Gastroesophageal sphincter (tissue), 4 donors: Measurements from ENCODE around the gene CHRNB2. TPM values are rescaled to one million over a fixed set of nuclear protein-coding genes. Genes with fewer than 3 reads are reported as not detected.

ENCODE experiments used
- ATAC-seq: fragments of 150-250 bp; one replicate; pipeline ENCODE4 v1.9.1; 2016; ENCODE audit warnings: mild to moderate bottlenecking, moderate library complexity
- H3K27ac ChIP-seq, 4 donors: fragments of 200-600 bp; sonication (generic) in 3 of 4; 1 replicate in 3 of 4; 2 replicates in 1 of 4; pipeline ENCODE4 v1.5.1; 2016 to 2019
- H3K27me3 ChIP-seq: fragments of 200-600 bp; sonication (generic); one replicate; pipeline ENCODE4 v1.5.1; 2019
- H3K36me3 ChIP-seq, 2 donors: fragments of 200-600 bp; sonication (generic); one replicate each; pipeline ENCODE4 v1.5.1; 2019; ENCODE audit warnings: control low read depth in 1 of 2
- H3K4me1 ChIP-seq, 3 donors: fragments of 200-600 bp; sonication (generic); 1 replicate in 2 of 3; 2 replicates in 1 of 3; pipeline ENCODE4 v1.5.1; 2016 to 2019; ENCODE audit warnings: control low read depth in 2 of 3
- H3K4me3 ChIP-seq, 2 donors: fragments of 200-600 bp; sonication (generic); one replicate each; pipeline ENCODE4 v1.5.1; 2019; ENCODE audit warnings: mild to moderate bottlenecking in 1 of 2, moderate library complexity in 1 of 2
- H3K9me3 ChIP-seq, 3 donors: fragments of 200-600 bp; sonication (generic); one replicate each; pipeline ENCODE4 v1.5.1; 2017 to 2019; ENCODE audit warnings: control low read depth in 2 of 3
- CTCF ChIP-seq, 4 experiments: fragments of 200-600 bp in 2 of 4; fragments of 450-650 bp in 2 of 4; sonication (generic) in 1 of 4; IDR thresholded peaks; one replicate each; pipeline ENCODE4 v1.5.1; 2017 to 2019; ENCODE audit warnings: antibody characterized with exemption in 4 of 4, mild to moderate bottlenecking in 2 of 4, moderate library complexity in 2 of 4
- EP300 ChIP-seq: sonication (generic); formaldehyde crosslinking; IDR thresholded peaks from one replicate; pipeline ENCODE4 v1.6.1; 2017; ENCODE audit warnings: antibody characterized with exemption, mild to moderate bottlenecking
- POLR2A ChIP-seq, 2 donors: fragments of 450-650 bp; IDR thresholded peaks; one replicate each; pipeline ENCODE4 v1.6.1; 2017; ENCODE audit warnings: antibody characterized with exemption in 2 of 2, mild to moderate bottlenecking in 2 of 2, moderate library complexity in 1 of 2
- POLR2AphosphoS5 ChIP-seq: sonication (generic); formaldehyde crosslinking; IDR thresholded peaks from one replicate; pipeline ENCODE4 v1.6.1; 2017; ENCODE audit warnings: antibody characterized with exemption
- WGBS, 2 donors: methylation state at CpG; one replicate each; pipeline ENCODE4 v1.1.5; 2018; ENCODE audit warnings: low coverage in 1 of 2; 5-methylcytosine and 5-hydroxymethylcytosine counted together
- total RNA-seq, 4 donors: library from RNA; depleted of rRNA; stranded (reverse); fragments of >200 nt; gene quantifications; one replicate each; pipeline ENCODE4 v1.1.0, GENCODE V29; 2016

CHRNB2 gene
- total RNA-seq, 4 donors from 2014 or later = 0.08 to 0.45 (median 0.13) TPM; not detected in 1

DNA sequence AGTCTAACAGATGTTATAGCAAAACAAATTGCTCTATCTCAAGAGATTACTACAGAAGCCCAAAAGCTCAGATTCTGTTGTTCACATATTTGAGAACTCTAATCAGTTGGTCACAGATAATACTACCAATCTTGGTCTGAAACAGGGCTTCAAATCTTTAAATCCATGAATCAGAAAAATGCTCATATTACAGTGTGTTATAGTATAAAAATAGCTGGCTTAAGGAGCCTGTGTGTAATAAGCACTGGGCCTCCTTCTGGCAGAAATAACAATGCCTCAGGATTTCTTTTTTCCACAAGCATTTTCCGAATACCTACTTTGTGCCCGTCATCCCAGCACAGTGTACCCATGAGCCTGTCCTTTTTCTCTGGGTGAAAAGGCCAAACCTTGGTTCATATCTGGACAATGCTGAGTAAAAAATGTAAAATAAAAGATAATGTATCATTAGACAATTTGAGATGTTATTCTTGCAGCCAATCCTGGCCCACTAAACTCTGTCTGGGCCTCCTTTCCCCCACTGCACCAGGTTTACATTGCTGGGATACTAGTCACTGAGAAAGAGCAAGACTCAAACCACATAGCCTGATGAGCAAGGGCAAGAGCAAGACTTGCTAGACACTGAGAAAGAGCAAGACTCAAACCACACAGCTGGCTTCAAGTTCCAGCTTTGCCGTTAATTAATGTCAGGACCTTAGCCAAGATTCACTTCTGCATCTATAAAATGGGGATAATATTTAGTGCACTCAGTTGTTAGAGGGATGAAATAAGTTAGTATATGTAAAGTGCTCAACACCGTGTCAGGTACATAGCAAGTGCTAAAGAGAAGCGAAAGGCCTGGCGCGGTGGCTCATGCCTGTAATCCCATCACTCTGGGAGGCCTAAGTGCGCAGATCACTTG is 57.4 kb downstream of the CHRNB2 start:
- WGBS, 2 donors = 80 to 83% methylated on average over 7 of the region's 8 CpGs
- H3K27ac ChIP-seq = peak overlapping the region in 1 of 4 donors; percentile 4
- H3K4me3 ChIP-seq = no peak overlapping the region
- peaks cover 0 to 51% (median 7%) of the 10 kb centered on the region in 3 donors for H3K4me1 ChIP-seq
- peaks cover 0 to 14% of the 10 kb centered on the region in 2 donors for H3K36me3 ChIP-seq
- TF ChIP-seq POLR2AphosphoS5 (no peak), POLR2A (IDR thresholded peaks at IDR 0.05) (no peak)
- no peaks in the 10 kb centered on the region for H3K27me3 ChIP-seq
- no peak for ATAC-seq
- peaks cover 0 to 5% (median 0%) of the 10 kb centered on the region in 3 donors for H3K9me3 ChIP-seq

DNA sequence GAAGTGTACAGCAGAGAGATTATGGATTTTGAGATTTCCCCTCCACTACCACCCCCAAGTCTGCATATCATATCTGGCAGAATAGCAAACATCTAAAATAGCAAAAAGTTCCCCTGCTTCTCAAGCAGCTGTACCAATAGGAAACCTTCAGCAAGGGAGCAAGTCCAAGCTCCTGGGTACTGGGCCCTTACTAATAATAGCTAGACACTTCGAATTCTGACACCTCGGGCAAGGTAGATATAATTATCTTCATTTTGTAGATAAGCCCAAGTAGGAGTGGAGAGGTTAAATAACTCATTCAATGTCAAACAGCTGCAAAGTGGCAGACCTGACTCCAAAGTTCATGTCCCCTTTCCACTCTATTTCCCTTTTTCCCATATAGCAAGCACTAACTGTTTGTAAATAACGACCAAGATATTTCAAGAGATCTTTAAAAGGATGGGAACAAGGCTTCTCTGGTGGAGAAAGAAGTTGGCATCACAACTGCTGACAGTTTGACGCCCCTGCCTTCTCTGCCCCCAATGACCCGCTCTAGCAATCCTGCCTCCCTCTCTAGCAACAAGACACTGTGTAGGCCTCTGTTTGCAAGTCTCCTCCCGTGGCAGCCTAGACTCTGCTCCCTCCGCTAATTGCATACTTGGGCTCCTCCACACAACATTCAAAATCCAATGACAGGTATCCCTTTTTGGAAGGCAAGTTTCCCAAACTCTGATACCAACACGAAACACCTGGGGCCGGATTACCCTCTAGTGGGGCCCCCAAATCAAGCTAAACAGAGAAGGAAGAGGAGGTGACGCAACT is 59.1 kb downstream of the CHRNB2 start:
- WGBS, 2 donors = 13 to 16% methylated on average over 3 to 8 of the region's 10 CpGs

DNA sequence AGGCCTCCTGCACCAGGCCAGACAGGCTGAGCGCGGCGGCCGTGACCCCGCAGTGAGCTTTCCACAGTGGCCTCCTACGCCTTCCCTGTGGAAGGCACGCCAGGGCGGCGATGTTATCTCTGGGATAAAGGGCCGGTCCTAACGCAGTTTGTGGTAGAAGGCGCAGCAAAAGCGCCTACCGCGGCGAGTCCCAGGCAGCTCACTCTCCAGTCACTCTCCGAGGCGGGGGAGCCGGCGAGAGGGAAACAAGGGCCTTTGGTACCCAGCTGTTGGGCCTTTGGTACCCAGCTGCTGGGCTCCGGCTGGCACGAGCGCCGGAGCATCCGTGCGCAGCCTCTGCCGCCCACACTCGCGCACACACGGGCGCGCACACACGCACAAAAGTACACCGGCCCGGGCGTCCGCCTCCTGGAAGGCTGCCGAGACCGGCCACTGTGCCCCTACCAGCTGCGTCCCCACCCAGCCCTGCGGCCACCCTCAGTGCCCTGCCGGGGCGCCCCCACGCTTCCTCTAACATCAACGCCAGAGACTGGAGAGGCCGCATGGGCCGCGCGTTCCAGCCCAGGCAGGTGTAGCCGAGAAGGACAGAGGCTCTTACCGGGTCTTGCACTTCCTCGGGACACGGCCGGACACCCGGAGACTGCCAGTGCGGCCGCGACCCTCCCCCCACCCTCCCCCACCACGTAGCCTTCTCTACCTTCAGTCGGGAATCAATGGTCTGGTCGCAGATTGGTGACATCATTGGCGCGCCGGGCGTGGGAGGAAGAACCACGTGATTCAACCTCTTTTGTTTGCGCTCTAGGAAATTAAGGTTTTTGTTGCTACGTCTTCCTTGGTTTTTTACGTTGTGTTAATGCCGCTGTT is 59.9 kb downstream of the CHRNB2 start:
- Histone ChIP-seq H3K9me3 (peaks cover 0 to 8% (median 0%) of the 10 kb centered on the region in 3 donors), H3K4me3 (peak overlapping the region; percentile 87 to 94), H3K4me1 (peaks cover 0 to 37% (median 7%) of the 10 kb centered on the region in 3 donors), H3K27me3 (no peaks in the 10 kb centered on the region), H3K27ac (peak overlapping the region; percentile 84 to 98 (median 94)), H3K36me3 (peaks cover 0 to 7% of the 10 kb centered on the region in 2 donors)
- TF ChIP-seq POLR2A (IDR thresholded peaks at IDR 0.05) (no peak), POLR2AphosphoS5 (peak; percentile 33), CTCF (IDR thresholded peaks at IDR 0.05) (peak in 1 of 4 experiments; percentile 55)
- 0% methylated on average over 3 to 5 of the region's 70 CpGs for WGBS, 2 donors
- peak; percentile 83 for ATAC-seq

More for the DNA sequence above, 59.1 kb downstream of the CHRNB2 start:
- Histone ChIP-seq H3K4me1 (peaks cover 0 to 43% (median 7%) of the 10 kb centered on the region in 3 donors), H3K9me3 (peaks cover 0 to 8% (median 0%) of the 10 kb centered on the region in 3 donors), H3K27me3 (no peaks in the 10 kb centered on the region), H3K27ac (peak overlapping the region; percentile 84 to 98 (median 94)), H3K4me3 (peak overlapping the region; percentile 87 to 94), H3K36me3 (peaks cover 0 to 14% of the 10 kb centered on the region in 2 donors)
- peak; percentile 23 for ATAC-seq
- TF ChIP-seq POLR2A (IDR thresholded peaks at IDR 0.05) (no peak), EP300 (no peak), CTCF (IDR thresholded peaks at IDR 0.05) (no peak), POLR2AphosphoS5 (no peak)

- Histone ChIP-seq H3K4me3 (peak overlapping the region; percentile 87 to 94), H3K9me3 (peaks cover 0 to 8% (median 0%) of the 10 kb centered on the region in 3 donors), H3K27ac (peak overlapping the region; percentile 84 to 98 (median 94)), H3K27me3 (no peaks in the 10 kb centered on the region), H3K4me1 (peaks cover 0 to 37% (median 7%) of the 10 kb centered on the region in 3 donors), H3K36me3 (peaks cover 0 to 7% of the 10 kb centered on the region in 2 donors)
- 3 to 6% methylated on average over 5 of the region's 5 CpGs for WGBS, 2 donors
- TF ChIP-seq EP300 (no peak), CTCF (IDR thresholded peaks at IDR 0.05) (no peak), POLR2AphosphoS5 (no peak), POLR2A (IDR thresholded peaks at IDR 0.05) (no peak)
- peak; percentile 52 for ATAC-seq
Observed at GRCh38 chr1:154628121-154628405, 60.5 kb downstream of the CHRNB2 start.
